PC-3 (cell line): ENCODE measurements around the gene GIPC2.

Source experiments
- CTCF ChIP-seq: fragments of 300-600 bp; sonication (generic); conservative IDR thresholded peaks from 2 replicates; pipeline ENCODE4 v1.5.1; 2017; ENCODE audit warnings: antibody characterized with exemption, low read depth, mild to moderate bottlenecking, low read length
- EZH2phosphoT487 ChIP-seq: fragments of 300-600 bp; sonication (generic); IDR thresholded peaks from 2 replicates; pipeline ENCODE4 v1.6.1; 2018; ENCODE audit warnings: mild to moderate bottlenecking, antibody characterized with exemption, low read length, borderline replicate concordance

- TF ChIP-seq CTCF (no peak), EZH2phosphoT487 (no peak)
These were observed 76.6 kb downstream of the GIPC2 start for GRCh38 chr1:78122389-78122788.
